Fibroblast of villous mesenchyme (primary cell): Measurements from ENCODE around the gene ZNF516. TPM values are rescaled to one million over a fixed set of nuclear protein-coding genes. Genes with fewer than 3 reads are reported as not detected.

Source experiments
- DNase-seq: peaks from one replicate; pipeline ENCODE4 v3.0.0-alpha.2; 2010; ENCODE audit warnings: low read depth
- H3K4me3 ChIP-seq: 2 replicates; pipeline ENCODE4 v1.5.1; 2011; ENCODE audit warnings: low read depth, mild to moderate bottlenecking, low read length
- CTCF ChIP-seq: IDR thresholded peaks from 2 replicates; pipeline ENCODE4 v1.5.1; 2012; ENCODE audit warnings: low read depth, mild to moderate bottlenecking, low read length; ENCODE audit not compliant: insufficient read depth
- total RNA-seq: library from RNA; depleted of rRNA; stranded (reverse); fragments of >200 nt; gene quantifications from 2 replicates; pipeline ENCODE4 v1.2.3, GENCODE V29; 2012

ZNF516 gene
- total RNA-seq, 1 donor: 53.1 TPM

DNA sequence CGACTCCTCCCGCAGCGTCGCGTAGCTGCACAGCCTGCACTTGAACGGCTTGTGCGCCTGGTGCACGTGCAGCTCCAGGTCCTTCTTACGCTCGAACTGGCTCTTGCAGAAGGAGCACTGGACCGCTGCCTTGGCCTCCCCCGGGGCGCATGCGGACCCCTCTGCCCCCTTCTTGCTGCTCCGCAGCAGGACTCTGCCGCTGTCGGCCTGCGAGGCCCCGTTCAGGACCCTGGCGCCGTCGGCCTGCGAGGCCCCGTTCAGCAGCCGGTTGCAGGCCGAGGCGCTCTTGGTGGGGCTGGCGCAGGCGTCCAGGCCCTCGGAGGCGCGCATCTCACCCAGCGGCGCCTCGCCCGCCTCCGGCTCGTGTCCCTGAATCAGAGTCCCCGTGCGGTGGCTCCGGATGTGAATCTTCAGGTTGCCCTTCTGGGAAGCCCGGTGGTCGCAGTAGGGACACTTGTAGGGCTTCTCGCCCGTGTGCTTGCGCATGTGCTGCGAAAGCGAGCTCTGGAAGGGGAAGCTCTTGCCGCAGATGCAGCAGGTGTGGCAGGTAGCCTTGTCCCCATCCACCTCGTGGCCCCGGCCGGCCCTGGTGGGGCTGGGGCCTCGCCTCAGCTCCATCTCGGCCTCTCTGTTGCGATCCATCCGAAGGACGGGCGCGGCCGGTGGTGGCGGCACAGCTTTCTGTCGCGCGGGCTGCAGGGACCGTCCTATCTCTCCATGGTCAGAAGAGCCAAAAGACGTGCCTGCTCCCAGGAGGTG is 52.5 kb downstream of the ZNF516 start:
- no peak for DNase-seq
- no peak overlapping the region for H3K4me3 ChIP-seq
- TF ChIP-seq CTCF: no peak

DNA sequence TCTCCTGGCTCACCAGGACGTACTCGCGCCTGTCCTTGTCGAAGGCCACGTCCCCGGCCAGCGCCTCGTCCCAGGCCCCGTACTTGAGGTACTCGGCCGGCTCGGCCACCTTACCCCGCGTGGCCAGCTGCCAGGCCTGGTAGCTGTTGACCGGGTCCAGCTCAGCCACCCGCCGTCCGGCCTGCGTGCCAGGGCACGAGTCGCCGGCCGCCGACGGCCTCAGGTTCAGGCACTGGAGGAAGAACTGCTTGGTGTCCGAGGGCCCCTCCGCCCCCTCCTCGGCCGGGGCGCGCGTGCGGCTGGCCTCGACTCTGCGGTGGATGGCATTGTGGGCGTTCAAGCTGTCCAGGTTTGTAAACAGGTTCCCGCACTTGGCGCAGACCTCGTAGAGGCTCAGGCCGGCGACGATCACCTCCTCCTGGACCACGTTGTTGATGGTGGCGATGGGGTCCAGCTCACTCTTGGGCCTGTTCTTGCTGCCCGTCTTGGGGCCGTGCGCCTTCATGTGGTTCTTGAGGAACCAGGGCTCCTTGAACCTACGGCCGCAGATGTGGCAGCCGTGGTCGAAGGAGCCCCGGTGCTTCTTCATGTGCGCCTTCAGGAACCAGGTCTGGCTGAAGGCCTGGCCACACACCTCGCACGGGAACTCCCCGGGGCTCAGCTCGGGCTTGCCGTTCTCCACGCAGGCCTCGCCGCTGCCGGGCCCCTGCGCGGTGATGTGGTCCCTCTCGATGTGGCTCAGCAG is 53.2 kb downstream of the ZNF516 start:
- no peak for TF ChIP-seq CTCF
- no peak for DNase-seq
- H3K4me3 ChIP-seq: no peak overlapping the region

GRCh38 chr18:76441002-76441667 is 53.9 kb downstream of the ZNF516 start:
- no peak for TF ChIP-seq CTCF
- no peak overlapping the region for H3K4me3 ChIP-seq
- DNase-seq: no peak

GRCh38 chr18:76437910-76438309 is 57.1 kb downstream of the ZNF516 start:
- no peak for TF ChIP-seq CTCF
- DNase-seq: no peak

GRCh38 chr18:76437011-76437410 is 58.0 kb downstream of the ZNF516 start:
- DNase-seq: no peak
- no peak for TF ChIP-seq CTCF

More at GRCh38 chr18:76437910-76438309, 57.1 kb downstream of the ZNF516 start:
- H3K4me3 ChIP-seq: no peak overlapping the region

GRCh38 chr18:76436342-76436741 is 58.7 kb downstream of the ZNF516 start:
- no peak for DNase-seq
- TF ChIP-seq CTCF: no peak
- no peak overlapping the region for H3K4me3 ChIP-seq

More at GRCh38 chr18:76437011-76437410, 58.0 kb downstream of the ZNF516 start:
- H3K4me3 ChIP-seq: no peak overlapping the region
